Renal cortical epithelial cell (primary cell): ENCODE data around the gene IL11RA. TPM values are rescaled to one million over a fixed set of nuclear protein-coding genes. Genes with fewer than 3 reads are reported as not detected.

Experiments
- total RNA-seq: library from RNA; depleted of rRNA; stranded (reverse); fragments of >200 nt; gene quantifications from 2 replicates; pipeline ENCODE4 v1.2.3, GENCODE V29; 2014

Gene IL11RA
- total RNA-seq, 1 donor from 2014 or later: 4.5 TPM

Other genes with a start within 250 kb of the IL11RA start
- gene FAM219A, start 193.6 kb upstream of the IL11RA start, total RNA-seq: 11.6 and 17.2 TPM in 2 replicates
- gene DNAI1, start 193.4 kb upstream of the IL11RA start, total RNA-seq: 0.99 TPM in 1 of 2 replicates, not detected in the other
- 0.30 TPM in 1 of 2 replicates, not detected in the other for gene ENHO, start 129.2 kb upstream of the IL11RA start, total RNA-seq
- gene CNTFR, start 62.5 kb upstream of the IL11RA start, total RNA-seq: not detected in 2 replicates
- 14.9 and 16.1 TPM in 2 replicates for gene RPP25L, start 40.1 kb upstream of the IL11RA start, total RNA-seq
- gene DCTN3, start 31.7 kb upstream of the IL11RA start, total RNA-seq: 50.4 and 79.3 TPM in 2 replicates
- gene ARID3C, start 23.1 kb upstream of the IL11RA start, total RNA-seq: not detected in 2 replicates
- gene SIGMAR1, start 14.4 kb upstream of the IL11RA start, total RNA-seq: 36.8 and 56.1 TPM in 2 replicates
- gene GALT, start 5.5 kb upstream of the IL11RA start, total RNA-seq: 24.7 and 30.2 TPM in 2 replicates
- not detected in 2 replicates for gene CCL27, start 10.5 kb downstream of the IL11RA start, total RNA-seq
- gene CCL19, start 39.1 kb downstream of the IL11RA start, total RNA-seq: not detected in 2 replicates
- gene CCL21, start 58.0 kb downstream of the IL11RA start, total RNA-seq: not detected in 2 replicates